Muscle of leg (tissue), 16 donors: ENCODE results near the gene MDK. TPM values are rescaled to one million over a fixed set of nuclear protein-coding genes. Genes with fewer than 3 reads are reported as not detected.

Experiments
- DNase-seq: peaks from one replicate; pipeline ENCODE4 v3.0.0; 2013
- H3K27ac ChIP-seq: one replicate; pipeline ENCODE4 v1.5.1; 2013; ENCODE audit warnings: mild to moderate bottlenecking, low read length, control low read depth
- H3K27me3 ChIP-seq: one replicate; pipeline ENCODE4 v1.6.1; 2013; ENCODE audit warnings: low read length; ENCODE audit not compliant: control insufficient read depth, insufficient read depth
- H3K36me3 ChIP-seq: one replicate; pipeline ENCODE4 v1.6.1; 2013; ENCODE audit warnings: low read length; ENCODE audit not compliant: control insufficient read depth, insufficient read depth
- H3K4me1 ChIP-seq: one replicate; pipeline ENCODE4 v1.6.1; 2013; ENCODE audit warnings: low read length; ENCODE audit not compliant: control insufficient read depth, insufficient read depth
- H3K4me3 ChIP-seq: one replicate; pipeline ENCODE4 v1.5.1; 2013; ENCODE audit warnings: low read length, control low read depth
- H3K9me3 ChIP-seq: replicated peaks from 2 replicates; pipeline ENCODE4 v1.6.1; 2013; ENCODE audit warnings: low read depth, low read length; ENCODE audit not compliant: control insufficient read depth
- WGBS: methylation state at CpG from one replicate; pipeline ENCODE4 v1.1.5; 2013; ENCODE audit warnings: missing lambda C conversion rate; ENCODE audit not compliant: insufficient coverage; 5-methylcytosine and 5-hydroxymethylcytosine counted together
- long read RNA-seq, 11 donors: transcript quantifications; one replicate each; lab custom pipeline, GENCODE V29; 2026
- polyA plus RNA-seq, 8 donors: library from polyadenylated mRNA; unstranded; fragments of 120-200 nt; gene quantifications; one replicate each; pipeline versions ENCODE4 v1.2.1 to v1.2.3, GENCODE V29; 2013; ENCODE audit warnings: inconsistent platforms in 1 of 8, low replicate concordance in 1 of 8; ENCODE audit not compliant: insufficient read length in 8 of 8, insufficient read depth in 1 of 8
- total RNA-seq: library from RNA; stranded (reverse); fragments of 120-200 nt; gene quantifications from one replicate; pipeline ENCODE4 v1.2.4, GENCODE V29; 2013

MDK gene
- total RNA-seq (157 TPM), polyA plus RNA-seq (100 to 1,000 TPM; 132 to 317 (median 241) TPM)
- long read RNA-seq, donor 1, transcript MDK-206 (4 exons, 1,026 nt), result minor isoform, 11 of 56 reads
- long read RNA-seq, donor 1, transcript MDK-203 (5 exons, 828 nt), result major isoform, 39 of 56 reads
- long read RNA-seq, donor 1, partial matches to known transcripts, result 5 of 56 reads
- long read RNA-seq, donor 1, other reads (novel, unspliced or antisense), result 0 of 56 reads
- long read RNA-seq, donor 2, transcript MDK-203 (5 exons, 828 nt), result major isoform, 9 of 13 reads
- long read RNA-seq, donor 2, partial matches to known transcripts, result 0 of 13 reads
- long read RNA-seq, donor 2, other reads (novel, unspliced or antisense), result 0 of 13 reads
- long read RNA-seq, donor 3, transcript MDK-205 (5 exons, 1,166 nt), result minor isoform, 6 of 115 reads
- long read RNA-seq, donor 3, transcript MDK-203 (5 exons, 828 nt), result major isoform, 90 of 115 reads
- long read RNA-seq, donor 3, transcript MDK-206 (4 exons, 1,026 nt), result minor isoform, 10 of 115 reads
- long read RNA-seq, donor 3, partial matches to known transcripts, result 6 of 115 reads
- long read RNA-seq, donor 3, other reads (novel, unspliced or antisense), result 0 of 115 reads
- long read RNA-seq, donor 4, transcript MDK-205 (5 exons, 1,166 nt), result minor isoform, 7 of 136 reads
- long read RNA-seq, donor 4, transcript MDK-203 (5 exons, 828 nt), result major isoform, 86 of 136 reads
- long read RNA-seq, donor 4, transcript MDK-206 (4 exons, 1,026 nt), result minor isoform, 10 of 136 reads
- long read RNA-seq, donor 4, partial matches to known transcripts, result 28 of 136 reads
- long read RNA-seq, donor 4, other reads (novel, unspliced or antisense), result 0 of 136 reads
- long read RNA-seq, donor 5, transcript MDK-206 (4 exons, 1,026 nt), result minor isoform, 44 of 368 reads
- long read RNA-seq, donor 5, transcript MDK-202 (5 exons, 951 nt), result minor isoform, 6 of 368 reads
- long read RNA-seq, donor 5, transcript MDK-203 (5 exons, 828 nt), result major isoform, 231 of 368 reads
- long read RNA-seq, donor 5, transcript MDK-205 (5 exons, 1,166 nt), result minor isoform, 17 of 368 reads
- long read RNA-seq, donor 5, partial matches to known transcripts, result 65 of 368 reads
- long read RNA-seq, donor 5, other reads (novel, unspliced or antisense), result 0 of 368 reads
- long read RNA-seq, donor 6, transcript MDK-203 (5 exons, 828 nt), result major isoform, 136 of 180 reads
- long read RNA-seq, donor 6, transcript MDK-206 (4 exons, 1,026 nt), result minor isoform, 16 of 180 reads
- long read RNA-seq, donor 6, transcript MDK-205 (5 exons, 1,166 nt), result minor isoform, 8 of 180 reads
- long read RNA-seq, donor 6, partial matches to known transcripts, result 17 of 180 reads
- long read RNA-seq, donor 6, other reads (novel, unspliced or antisense), result 0 of 180 reads
- long read RNA-seq, donor 7, transcript MDK-203 (5 exons, 828 nt), result major isoform, 96 of 148 reads
- long read RNA-seq, donor 7, transcript MDK-205 (5 exons, 1,166 nt), result minor isoform, 9 of 148 reads
- long read RNA-seq, donor 7, transcript MDK-206 (4 exons, 1,026 nt), result minor isoform, 9 of 148 reads
- long read RNA-seq, donor 7, partial matches to known transcripts, result 33 of 148 reads
- long read RNA-seq, donor 7, other reads (novel, unspliced or antisense), result 0 of 148 reads
- long read RNA-seq, donor 8, transcript MDK-206 (4 exons, 1,026 nt), result minor isoform, 5 of 88 reads
- long read RNA-seq, donor 8, transcript MDK-205 (5 exons, 1,166 nt), result minor isoform, 8 of 88 reads
- long read RNA-seq, donor 8, transcript MDK-203 (5 exons, 828 nt), result major isoform, 60 of 88 reads
- long read RNA-seq, donor 8, partial matches to known transcripts, result 13 of 88 reads
- long read RNA-seq, donor 8, other reads (novel, unspliced or antisense), result 0 of 88 reads
- long read RNA-seq, donor 9, transcript MDK-205 (5 exons, 1,166 nt), result minor isoform, 5 of 83 reads
- long read RNA-seq, donor 9, transcript MDK-206 (4 exons, 1,026 nt), result minor isoform, 8 of 83 reads
- long read RNA-seq, donor 9, transcript MDK-203 (5 exons, 828 nt), result major isoform, 46 of 83 reads
- long read RNA-seq, donor 9, partial matches to known transcripts, result 18 of 83 reads
- long read RNA-seq, donor 9, other reads (novel, unspliced or antisense), result 0 of 83 reads
- long read RNA-seq, donor 10, transcript MDK-205 (5 exons, 1,166 nt), result minor isoform, 6 of 182 reads
- long read RNA-seq, donor 10, transcript MDK-206 (4 exons, 1,026 nt), result minor isoform, 16 of 182 reads
- long read RNA-seq, donor 10, transcript MDK-203 (5 exons, 828 nt), result major isoform, 117 of 182 reads
- long read RNA-seq, donor 10, partial matches to known transcripts, result 37 of 182 reads
- long read RNA-seq, donor 10, other reads (novel, unspliced or antisense), result 0 of 182 reads
- long read RNA-seq, donor 11, transcript MDK-203 (5 exons, 828 nt), result major isoform, 86 of 137 reads
- long read RNA-seq, donor 11, transcript MDK-205 (5 exons, 1,166 nt), result minor isoform, 11 of 137 reads
- long read RNA-seq, donor 11, transcript MDK-206 (4 exons, 1,026 nt), result minor isoform, 13 of 137 reads
- long read RNA-seq, donor 11, partial matches to known transcripts, result 25 of 137 reads
- long read RNA-seq, donor 11, other reads (novel, unspliced or antisense), result 0 of 137 reads

- Histone ChIP-seq H3K36me3 (peaks cover 38% of the 10 kb centered on the region), H3K4me1 (peaks cover 26% of the 10 kb centered on the region), H3K4me3 (peak within 1 kb of the TSS; percentile 64), H3K9me3 (no peaks in the 10 kb centered on the region), H3K27ac (peak within 1 kb of the TSS; percentile 87), H3K27me3 (peaks cover 18% of the 10 kb centered on the region)
- WGBS, result under 1% methylated on average over 74 of the region's 96 CpGs
- peak; percentile 79 for DNase-seq
Measured at GRCh38 chr11:46381048-46381818, at the start of gene MDK. Gene MDK (plus strand): TSS chr11:46381669. CDS start chr11:46382058, 389 bp downstream.

GRCh38 chr11:46332093-46332567 is 49.3 kb upstream of the MDK start:
- Histone ChIP-seq H3K36me3 (no peaks in the 10 kb centered on the region), H3K4me3 (peak overlapping the region; percentile 28), H3K9me3 (no peaks in the 10 kb centered on the region), H3K4me1 (peaks cover 27% of the 10 kb centered on the region), H3K27me3 (peaks cover 50% of the 10 kb centered on the region), H3K27ac (no peak overlapping the region)
- WGBS, result 8% methylated on average over 4 of the region's 8 CpGs
- DNase-seq, result no peak

GRCh38 chr11:46332568-46333393 is 48.7 kb upstream of the MDK start:
- Histone ChIP-seq H3K9me3 (no peaks in the 10 kb centered on the region), H3K27ac (no peak overlapping the region), H3K36me3 (no peaks in the 10 kb centered on the region), H3K27me3 (peaks cover 50% of the 10 kb centered on the region), H3K4me1 (peaks cover 27% of the 10 kb centered on the region), H3K4me3 (peak overlapping the region; percentile 28)
- DNase-seq, result no peak
- under 1% methylated on average over 95 of the region's 99 CpGs for WGBS

GRCh38 chr11:46333394-46333947 is 48.0 kb upstream of the MDK start:
- H3K9me3 ChIP-seq, result no peaks in the 10 kb centered on the region
- H3K36me3 ChIP-seq, result no peaks in the 10 kb centered on the region
- H3K4me3 ChIP-seq, result peak overlapping the region; percentile 17
- WGBS, result 1% methylated on average over 14 of the region's 25 CpGs
- H3K4me1 ChIP-seq, result peaks cover 28% of the 10 kb centered on the region
- no peak overlapping the region for H3K27ac ChIP-seq
- DNase-seq, result no peak
- H3K27me3 ChIP-seq, result peaks cover 50% of the 10 kb centered on the region

- 100% methylated on average over 1 of the region's 3 CpGs for WGBS
- no peak overlapping the region for H3K27ac ChIP-seq
- peaks cover 50% of the 10 kb centered on the region for H3K27me3 ChIP-seq
- no peaks in the 10 kb centered on the region for H3K9me3 ChIP-seq
- no peaks in the 10 kb centered on the region for H3K36me3 ChIP-seq
- no peak overlapping the region for H3K4me3 ChIP-seq
- DNase-seq, result no peak
- peaks cover 36% of the 10 kb centered on the region for H3K4me1 ChIP-seq
Measured at GRCh38 chr11:46334211-46334610, 47.3 kb upstream of the MDK start.

GRCh38 chr11:46335271-46335670 is 46.2 kb upstream of the MDK start:
- Histone ChIP-seq H3K36me3 (no peaks in the 10 kb centered on the region), H3K4me3 (no peak overlapping the region), H3K27ac (no peak overlapping the region), H3K9me3 (no peaks in the 10 kb centered on the region), H3K27me3 (peaks cover 47% of the 10 kb centered on the region), H3K4me1 (peaks cover 41% of the 10 kb centered on the region)
- DNase-seq, result no peak
- WGBS, result 90% methylated on average over 2 of the region's 6 CpGs
